PC-9 (cell line): ENCODE measurements around the gene SEMA5A.

Source experiments
- CTCF ChIP-seq: fragments of 200-600 bp; sonication (generic); conservative IDR thresholded peaks from 2 replicates; pipeline ENCODE4 v1.6.1; 2017; ENCODE audit warnings: mixed run types, antibody characterized with exemption, mild to moderate bottlenecking, moderate library complexity
- EZH2 ChIP-seq: fragments of 200-600 bp; sonication (generic); IDR thresholded peaks from 2 replicates; pipeline ENCODE4 v1.8.0; 2017; ENCODE audit warnings: antibody characterized with exemption, low read depth

GRCh38 chr5:9035346-9035745 lies 510.5 kb downstream of the SEMA5A start:
- TF ChIP-seq CTCF (no peak), EZH2 (no peak)
